NCI-H146 treated with DMSO at 0.1 percent for 48 hours (cell line): ENCODE data around the gene ARL13B.

Experiments used
- DNase-seq: peaks from one replicate; lab custom pipeline; 2025; ENCODE audit not compliant: unreplicated experiment; lab: John Stamatoyannopoulos, UW

ARL13B gene

DNA sequence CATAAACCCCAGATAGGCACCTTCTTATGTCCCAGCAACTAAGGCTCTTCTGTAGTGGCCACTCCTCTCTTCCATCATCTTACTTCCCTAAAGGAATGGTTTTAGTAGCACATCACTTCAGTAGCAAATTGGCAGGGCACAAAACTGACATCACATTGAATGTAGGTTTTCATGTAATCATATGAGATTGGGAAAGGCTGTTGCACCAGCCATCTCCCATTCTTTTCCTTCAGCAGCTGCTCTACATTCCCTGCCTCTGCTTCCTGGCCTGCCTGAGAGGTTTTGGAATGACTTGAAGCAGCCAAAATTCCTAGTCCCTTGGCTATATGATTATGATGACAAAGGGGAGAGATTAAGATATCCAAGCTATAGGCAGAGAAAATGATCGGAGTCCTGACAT lies 119.4 kb downstream of the ARL13B start:
- DNase-seq: no peak

DNA sequence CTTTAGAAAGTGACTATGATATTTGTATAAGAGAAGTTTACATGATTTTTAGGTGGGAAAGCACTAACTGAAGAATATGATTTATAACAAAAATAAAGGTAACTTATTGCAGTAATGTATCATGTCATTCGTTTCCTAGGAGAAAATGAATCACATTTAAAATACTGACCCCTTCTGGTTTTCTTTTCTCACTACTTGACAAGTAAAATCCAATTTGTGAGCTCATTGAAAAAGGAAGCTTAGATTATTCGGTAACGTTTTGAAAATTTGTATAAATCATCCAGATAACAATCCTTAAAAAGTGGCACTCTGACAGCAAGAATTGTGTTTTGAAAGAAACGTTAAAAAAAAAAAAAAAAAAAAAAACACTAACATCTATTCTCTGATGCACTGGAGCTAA lies 121.9 kb downstream of the ARL13B start:
- DNase-seq: no peak
